ENCODE measurements around the gene LRMDA. TPM values are rescaled to one million over a fixed set of nuclear protein-coding genes. Genes with fewer than 3 reads are reported as not detected.

LRMDA gene
- total and polyA plus RNA-seq, 2 donors (not counting 1 experiment from before 2014, with no cell fraction given) = 0.12 TPM; not detected in 1

DNA sequence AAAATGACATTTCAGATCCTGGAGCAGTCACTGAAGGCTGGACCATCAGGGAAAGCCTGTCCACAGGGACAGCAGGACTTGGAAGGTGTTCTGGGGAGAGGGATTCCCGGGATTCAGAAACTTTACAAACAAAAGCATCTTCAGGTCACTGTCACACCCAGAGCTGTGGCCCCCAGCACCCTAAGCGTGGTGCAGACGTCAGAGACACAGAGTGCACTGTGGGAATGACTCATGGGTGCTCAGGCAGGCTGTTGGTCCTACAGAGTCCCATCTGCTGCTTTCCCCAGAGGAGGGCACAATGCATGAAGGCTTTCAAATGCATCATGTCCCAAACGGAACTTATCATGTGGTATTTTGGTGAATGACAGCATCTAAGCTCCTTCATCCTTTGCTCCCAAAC is 13.1 kb upstream of the LRMDA start:
- Mint-ChIP-seq H3K27ac (no peak overlapping the region), H3K9me3 (ENCODE audit: insufficient read depth) (no peaks in the 10 kb centered on the region), H3K27me3 (peaks cover 47% of the 10 kb centered on the region), H3K4me3 (no peak overlapping the region), H3K4me1 (no peaks in the 10 kb centered on the region)
- H3K27me3 ChIP-seq (replicated peaks in 1 of 4; ENCODE audit: control extremely low read depth in 1 of 4, control insufficient read depth in 3 of 4, insufficient read depth in 4 of 4, low read length in 3 of 4) = peaks cover 0 to 18% (median 0%) of the 10 kb centered on the region in 4 experiments
- no peak overlapping the region for H3K9ac ChIP-seq (ENCODE audit: low read length)
- 74% methylated on average over 2 of the region's 4 CpGs for WGBS (ENCODE audit: insufficient coverage)
- no peak overlapping the region for H3K27ac ChIP-seq (ENCODE audit: low read length in 2 of 2)
- no peak overlapping the region for H3K4me3 ChIP-seq (ENCODE audit: control extremely low read depth in 1 of 5, extremely low read depth in 1 of 5, insufficient read depth in 1 of 5, low read depth in 2 of 5, low read length in 4 of 5)
- no peak overlapping the region for H2AFZ ChIP-seq (ENCODE audit: insufficient read depth, low read depth, low read length, poor library complexity, severe bottlenecking)
- no peaks in the 10 kb centered on the region for H3K36me3 ChIP-seq (replicated peaks in 1 of 2; ENCODE audit: control extremely low read depth in 1 of 2, control insufficient read depth in 1 of 2, extremely low read depth in 1 of 2, insufficient read depth in 2 of 2, low read length in 1 of 2)
- H4K20me1 ChIP-seq (ENCODE audit: control insufficient read depth, insufficient read depth, low read length, poor library complexity, severe bottlenecking) = no peaks in the 10 kb centered on the region
- ChIA-PET POLR2A (no interaction called here), CTCF (no interaction called here)
- H3K9me3 ChIP-seq (ENCODE audit: control extremely low read depth in 1 of 3, control insufficient read depth in 2 of 3, insufficient read depth in 1 of 3, low read length in 2 of 3) = peaks cover 0 to 4% (median 0%) of the 10 kb centered on the region in 3 donors
- ATAC-seq (ENCODE audit: low read depth) (no peak), DNase-seq (no peak)
- intact Hi-C loops (cut with micrococcal nuclease) = no loop called here
- H3K79me2 ChIP-seq (ENCODE audit: control insufficient read depth, insufficient read depth, low read length) = no peaks in the 10 kb centered on the region
- no peak for TF ChIP-seq EZH2 (IDR thresholded peaks at IDR 0.05; ENCODE audit: borderline replicate concordance, insufficient read depth, low read depth, low read length, poor library complexity, severe bottlenecking)
- TF ChIP-seq CTCF (IDR thresholded peaks at IDR 0.05) = no peak
- no peak overlapping the region for H3K4me2 ChIP-seq (replicated peaks; ENCODE audit: low read depth, low read length, poor library complexity, severe bottlenecking)
- H3K4me1 ChIP-seq (ENCODE audit: control insufficient read depth in 2 of 2, insufficient read depth in 2 of 2, low read length in 2 of 2) = no peaks in the 10 kb centered on the region

GRCh38 chr10:75418712-75419111 is 12.7 kb upstream of the LRMDA start:
- intact Hi-C loops (cut with micrococcal nuclease) = no loop called here
- Histone ChIP-seq H2AFZ (ENCODE audit: insufficient read depth, low read depth, low read length, poor library complexity, severe bottlenecking) (no peak overlapping the region), H4K20me1 (ENCODE audit: control insufficient read depth, insufficient read depth, low read length, poor library complexity, severe bottlenecking) (no peaks in the 10 kb centered on the region), H3K27me3 (replicated peaks in 1 of 4; ENCODE audit: control extremely low read depth in 1 of 4, control insufficient read depth in 3 of 4, insufficient read depth in 4 of 4, low read length in 3 of 4) (peaks cover 0 to 16% (median 0%) of the 10 kb centered on the region in 4 experiments), H3K4me1 (ENCODE audit: control insufficient read depth in 2 of 2, insufficient read depth in 2 of 2, low read length in 2 of 2) (no peaks in the 10 kb centered on the region), H3K79me2 (ENCODE audit: control insufficient read depth, insufficient read depth, low read length) (no peaks in the 10 kb centered on the region), H3K36me3 (replicated peaks in 1 of 2; ENCODE audit: control extremely low read depth in 1 of 2, control insufficient read depth in 1 of 2, extremely low read depth in 1 of 2, insufficient read depth in 2 of 2, low read length in 1 of 2) (no peaks in the 10 kb centered on the region), H3K9ac (ENCODE audit: low read length) (no peak overlapping the region), H3K27ac (ENCODE audit: low read length in 2 of 2) (no peak overlapping the region), H3K9me3 (ENCODE audit: control extremely low read depth in 1 of 3, control insufficient read depth in 2 of 3, insufficient read depth in 1 of 3, low read length in 2 of 3) (peaks cover 0 to 4% (median 0%) of the 10 kb centered on the region in 3 donors), H3K4me3 (ENCODE audit: control extremely low read depth in 1 of 5, extremely low read depth in 1 of 5, insufficient read depth in 1 of 5, low read depth in 2 of 5, low read length in 4 of 5) (no peak overlapping the region), H3K4me2 (replicated peaks; ENCODE audit: low read depth, low read length, poor library complexity, severe bottlenecking) (no peak overlapping the region)
- Mint-ChIP-seq H3K27ac (no peak overlapping the region), H3K27me3 (peaks cover 43% of the 10 kb centered on the region), H3K4me3 (no peak overlapping the region), H3K9me3 (ENCODE audit: insufficient read depth) (no peaks in the 10 kb centered on the region), H3K4me1 (no peaks in the 10 kb centered on the region)
- DNase-seq (no peak), ATAC-seq (ENCODE audit: low read depth) (no peak)
- ChIA-PET CTCF (no interaction called here), POLR2A (no interaction called here)
- WGBS (ENCODE audit: insufficient coverage) = 97% methylated on average over 7 of the region's 8 CpGs
- TF ChIP-seq EZH2 (IDR thresholded peaks at IDR 0.05; ENCODE audit: borderline replicate concordance, insufficient read depth, low read depth, low read length, poor library complexity, severe bottlenecking) = no peak
- no peak for TF ChIP-seq CTCF (IDR thresholded peaks at IDR 0.05)
